GM18868 (cell line): ENCODE data around the gene CCDC24.

Source experiments
- ATAC-seq: cut with Tn5 transposase; IDR thresholded peaks from one replicate; pipeline ENCODE4 v1.9.1; 2021; ENCODE audit warnings: mild to moderate bottlenecking, moderate library complexity; ENCODE audit not compliant: unreplicated experiment

CCDC24 gene

DNA sequence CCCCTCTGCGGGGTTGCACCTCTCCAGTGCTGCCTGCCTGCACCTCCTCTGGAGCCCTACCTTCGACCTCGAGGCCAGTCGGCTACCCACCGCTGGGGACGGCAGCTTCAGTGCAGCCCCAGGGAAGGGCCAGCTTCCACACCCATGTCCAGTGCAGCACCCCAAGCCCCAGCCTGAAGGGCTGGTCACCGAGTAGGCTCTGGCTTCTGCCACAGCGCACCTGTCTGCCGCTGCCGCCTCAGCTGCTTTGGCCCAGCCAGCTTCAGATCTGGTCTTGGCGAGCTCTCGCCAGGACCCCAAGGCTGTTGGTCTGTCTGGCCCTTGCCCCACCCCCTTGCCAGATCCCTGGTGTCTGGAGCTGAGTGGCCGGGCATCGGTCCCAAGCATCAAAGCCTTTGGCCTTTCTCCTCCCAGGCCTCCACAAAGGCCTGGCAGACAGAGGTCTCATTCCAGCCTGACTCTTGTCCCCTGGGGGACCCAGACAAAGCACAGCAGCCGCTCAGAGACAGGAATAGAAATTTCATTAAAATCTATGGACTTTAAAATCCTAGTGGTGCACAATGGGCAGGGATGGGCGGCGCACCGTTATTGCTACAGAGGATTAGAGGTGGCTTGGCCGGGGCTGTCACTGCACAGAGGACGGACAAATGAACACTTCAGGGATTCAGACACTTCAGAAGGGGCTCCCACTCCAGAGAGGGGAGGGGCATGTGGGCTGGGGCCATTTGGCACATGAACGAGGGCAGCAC lies 4.8 kb downstream of the CCDC24 start:
- ATAC-seq, result no peak

GRCh38 chr1:43996733-43997115 lies 5.3 kb downstream of the CCDC24 start:
- no peak for ATAC-seq

GRCh38 chr1:43997295-43997999 lies 6.0 kb downstream of the CCDC24 start:
- no peak for ATAC-seq

DNA sequence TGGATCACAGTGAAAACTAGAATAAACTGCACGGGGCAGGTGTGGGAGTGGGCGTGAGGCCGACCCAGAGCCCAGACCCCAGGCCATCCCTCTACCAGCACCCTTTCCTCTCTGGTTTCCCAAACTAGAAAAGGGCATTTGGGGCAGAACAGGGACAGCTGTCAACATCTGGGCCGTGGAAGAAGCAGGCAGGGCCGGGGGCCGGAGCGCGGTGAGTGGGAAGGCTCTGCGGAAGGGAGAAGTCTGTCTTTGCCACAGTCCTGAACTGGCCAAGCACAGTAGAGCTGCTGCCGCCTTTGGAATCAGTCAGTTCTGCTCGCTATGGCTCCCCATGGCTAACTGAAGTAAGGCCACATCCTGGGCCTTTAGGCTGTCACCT lies 6.6 kb downstream of the CCDC24 start:
- ATAC-seq, result no peak

DNA sequence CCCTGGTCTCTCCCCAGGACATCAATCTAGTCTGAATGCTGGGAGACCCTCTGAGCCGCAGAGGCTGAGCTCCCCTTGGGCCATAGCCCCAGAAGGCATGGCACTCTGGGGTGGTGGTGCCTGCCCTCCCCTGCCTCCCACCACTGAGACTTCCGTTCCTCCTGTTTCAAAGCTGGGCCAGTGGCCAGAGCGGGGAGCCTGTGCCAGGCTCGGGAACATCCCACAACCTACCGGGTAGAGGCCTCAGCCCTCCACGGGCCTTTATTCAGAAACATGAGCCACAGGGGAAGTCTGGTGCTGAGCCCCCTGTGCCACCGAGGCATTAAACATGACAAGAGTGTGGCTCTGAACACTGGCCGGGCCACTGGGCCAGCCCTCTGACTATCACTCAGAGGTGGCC lies 8.1 kb downstream of the CCDC24 start:
- ATAC-seq, result no peak

- no peak for ATAC-seq
Measured at GRCh38 chr1:44000122-44000665, 8.8 kb downstream of the CCDC24 start.

GRCh38 chr1:44002165-44002564 lies 10.8 kb downstream of the CCDC24 start:
- ATAC-seq, result no peak

DNA sequence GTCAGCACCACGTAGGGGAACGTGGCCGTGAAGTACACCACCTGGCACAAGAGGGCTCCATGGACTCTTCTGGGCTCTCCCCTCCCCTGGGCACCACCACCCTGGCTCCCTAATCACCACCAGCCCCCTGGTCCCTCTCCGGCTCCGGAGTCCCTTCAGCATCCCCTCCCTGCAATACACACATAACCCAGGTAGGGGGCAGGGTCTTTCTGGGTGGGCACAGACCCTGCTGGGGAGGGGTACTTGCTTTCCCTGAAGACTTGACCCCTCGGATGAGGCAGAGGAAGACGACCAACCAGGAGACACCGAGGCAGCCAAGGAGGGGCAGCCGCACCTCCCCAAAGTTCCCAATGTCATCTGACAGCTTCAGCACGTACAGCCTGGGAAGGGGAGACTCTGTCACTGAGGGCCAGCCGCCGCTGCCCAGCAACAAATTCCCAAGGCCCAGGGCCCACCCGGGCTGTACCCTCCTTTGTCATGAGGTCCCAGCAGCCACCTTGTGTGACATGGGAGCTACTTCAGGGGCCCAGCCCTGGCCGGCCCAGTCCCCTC lies 11.3 kb downstream of the CCDC24 start:
- ATAC-seq, result no peak

GRCh38 chr1:44008259-44008658 lies 16.9 kb downstream of the CCDC24 start:
- ATAC-seq, result no peak

- ATAC-seq, result no peak
Measured at GRCh38 chr1:44010935-44011471, 19.6 kb downstream of the CCDC24 start.

GRCh38 chr1:44012404-44012803 lies 21.0 kb downstream of the CCDC24 start:
- no peak for ATAC-seq

- no peak for ATAC-seq
Measured at GRCh38 chr1:44012941-44013609, 21.7 kb downstream of the CCDC24 start.

- no peak for ATAC-seq
Measured at GRCh38 chr1:44013949-44014348, 22.6 kb downstream of the CCDC24 start.

- ATAC-seq, result no peak
Measured at GRCh38 chr1:44014365-44015104, 23.1 kb downstream of the CCDC24 start.

DNA sequence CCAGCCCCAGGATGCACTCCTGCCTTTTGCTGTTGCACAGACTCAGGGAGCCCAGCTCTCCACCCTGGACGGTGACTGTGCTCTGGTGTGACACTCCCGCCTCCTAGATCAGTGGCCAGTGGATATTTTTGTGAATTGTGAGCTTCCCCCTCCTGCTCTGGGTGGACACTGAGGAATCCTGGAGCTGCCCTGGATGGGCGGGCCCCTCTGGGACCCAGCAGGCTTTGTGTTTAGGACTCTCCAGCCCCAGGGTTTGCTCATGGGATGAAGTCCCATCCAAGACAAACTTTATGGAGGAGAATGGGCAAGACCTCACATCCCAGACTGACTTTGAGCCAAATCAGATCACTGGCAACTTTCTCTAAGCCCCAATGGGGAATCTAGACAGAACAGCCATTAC lies 23.8 kb downstream of the CCDC24 start:
- no peak for ATAC-seq

DNA sequence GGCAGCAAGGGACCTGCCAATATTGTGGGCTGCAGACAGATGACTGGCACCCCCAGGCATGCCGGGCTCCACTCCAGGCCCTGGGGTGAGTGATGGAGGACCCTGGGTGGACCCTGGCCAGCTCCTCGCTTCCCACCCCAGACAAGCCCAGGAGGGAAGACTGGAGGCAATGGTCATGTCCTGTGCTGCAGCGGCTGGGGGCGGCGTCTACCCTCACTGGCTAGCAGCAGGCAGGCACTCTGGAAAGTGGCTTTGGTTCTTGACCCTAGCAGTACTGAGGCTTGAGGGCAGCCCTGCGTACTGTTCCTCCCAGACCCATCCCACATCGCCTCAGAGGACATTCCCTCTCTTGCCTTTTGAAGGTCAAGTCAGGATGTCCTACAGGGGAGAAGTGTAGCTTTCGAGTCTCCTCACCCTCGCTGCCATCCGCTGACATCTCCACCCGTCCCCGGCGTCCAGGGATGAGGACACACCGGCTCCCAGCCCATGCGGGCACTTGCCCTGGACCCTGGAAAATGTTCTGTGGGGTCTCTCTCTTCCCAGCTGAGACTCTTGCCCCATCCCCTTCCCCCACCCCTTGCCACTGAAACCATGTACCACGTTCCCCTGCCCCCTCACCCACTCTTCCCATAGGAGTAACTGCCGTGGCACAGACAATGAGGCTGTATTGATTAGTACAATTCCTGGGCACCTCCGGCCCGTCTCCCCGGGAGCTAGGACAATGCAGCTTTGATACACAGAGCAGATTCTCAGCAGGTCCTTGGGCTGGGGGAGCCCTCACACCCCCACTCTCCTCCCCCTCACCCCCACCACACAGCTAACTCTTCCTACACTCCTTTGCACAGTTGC lies 24.9 kb downstream of the CCDC24 start:
- no peak for ATAC-seq

GRCh38 chr1:44016890-44017400 lies 25.5 kb downstream of the CCDC24 start:
- no peak for ATAC-seq

GRCh38 chr1:44019466-44019948 lies 28.1 kb downstream of the CCDC24 start:
- ATAC-seq, result no peak

DNA sequence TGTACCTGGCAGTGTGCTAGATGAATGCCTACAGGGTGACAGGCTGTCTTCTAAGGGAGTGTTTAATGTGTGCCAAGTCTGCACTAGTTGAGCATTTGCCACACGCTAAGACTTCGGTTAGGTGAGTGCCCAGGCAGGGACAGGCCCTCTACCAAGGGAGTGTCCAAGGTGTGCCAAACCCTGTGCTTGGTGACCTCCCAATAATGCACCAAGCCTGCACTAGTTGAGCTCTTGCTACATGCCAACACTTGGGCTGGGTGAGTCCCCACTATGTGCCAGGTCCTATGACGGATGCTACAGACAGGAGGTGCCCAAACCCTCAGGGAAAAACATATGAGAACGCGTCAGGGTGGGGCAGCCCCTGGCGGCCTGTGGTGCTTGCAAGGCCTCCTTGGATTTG lies 29.1 kb downstream of the CCDC24 start:
- no peak for ATAC-seq
